Fibroblast of lung (primary cell): ENCODE data around the gene IL3.

Experiments used
- CTCF ChIP-seq, 2 donors: IDR thresholded peaks in 1 of 2; conservative IDR thresholded peaks in 1 of 2; 1 replicate in 1 of 2; 2 replicates in 1 of 2; pipeline ENCODE4 v1.5.1; 2011 to 2012; ENCODE audit warnings: low read length in 2 of 2, control low read depth in 1 of 2, inconsistent platforms in 1 of 2, low read depth in 1 of 2, mild to moderate bottlenecking in 1 of 2
- EZH2 ChIP-seq: IDR thresholded peaks from 2 replicates; pipeline ENCODE4 v1.5.1; 2012; ENCODE audit warnings: low read length, control low read depth, mild to moderate bottlenecking; ENCODE audit errors: missing control alignments

- TF ChIP-seq CTCF (conservative IDR thresholded peaks at IDR 0.05 in 1 of 2, IDR thresholded peaks at IDR 0.05 in 1 of 2; ENCODE audit: low read depth in 1 of 2, low read length in 2 of 2) (no peak), EZH2 (no peak)
Observed at GRCh38 chr5:132102101-132102701, 41.7 kb downstream of the IL3 start.
